Measurements from ENCODE around the gene TMBIM4.

- no peak for TF ChIP-seq CTCF (IDR thresholded peaks at IDR 0.05)
- no peak for TF ChIP-seq REST (IDR thresholded peaks at IDR 0.05; ENCODE audit: insufficient read depth in 1 of 2, low read depth in 2 of 2, low read length in 1 of 2)
- no peak for TF ChIP-seq TCF7L2 (IDR thresholded peaks at IDR 0.05; ENCODE audit: low read depth, low read length)
- no peak for TF ChIP-seq SIN3A (IDR thresholded peaks at IDR 0.05; ENCODE audit: borderline replicate concordance, insufficient read depth, low read depth, low read length)
These were observed 6.5 kb upstream of the TMBIM4 start for GRCh38 chr12:66176105-66176900.
